Sigmoid colon (tissue), 4 donors: ENCODE data around the gene PLSCR3.

Source experiments
- CTCF ChIP-seq, 4 experiments: fragments of 450-650 bp in 3 of 4; fragments of 200-600 bp in 1 of 4; IDR thresholded peaks; one replicate each; pipeline ENCODE4 v1.5.1; 2016 to 2019; ENCODE audit warnings: antibody characterized with exemption in 4 of 4, mild to moderate bottlenecking in 3 of 4, moderate library complexity in 2 of 4
- EP300 ChIP-seq, 4 donors: sonication (generic); formaldehyde crosslinking; IDR thresholded peaks; one replicate each; pipeline ENCODE4 v1.6.1; 2017; ENCODE audit warnings: antibody characterized with exemption in 4 of 4
- POLR2AphosphoS5 ChIP-seq, 4 donors: sonication (generic); formaldehyde crosslinking; IDR thresholded peaks; one replicate each; pipeline ENCODE4 v1.6.1; 2017; ENCODE audit warnings: antibody characterized with exemption in 4 of 4

GRCh38 chr17:7425316-7425715 lies 31.0 kb upstream of the PLSCR3 start, which contains the start of gene SPEM2:
- TF ChIP-seq CTCF (IDR thresholded peaks at IDR 0.05) (no peak), EP300 (IDR thresholded peaks at IDR 0.05) (no peak), POLR2AphosphoS5 (IDR thresholded peaks at IDR 0.05) (no peak)
